NOMO-1 treated with DMSO at 0.1 percent for 48 hours (cell line): Measurements from ENCODE around the gene TTLL8.

Source experiments
- DNase-seq: peaks from one replicate; lab custom pipeline; 2025; ENCODE audit not compliant: unreplicated experiment; lab: John Stamatoyannopoulos, UW

TTLL8 gene

GRCh38 chr22:50083462-50084079 is 25.5 kb upstream of the TTLL8 start:
- no peak for DNase-seq

GRCh38 chr22:50082961-50083461 is 24.9 kb upstream of the TTLL8 start:
- no peak for DNase-seq

GRCh38 chr22:50082197-50082715 is 24.2 kb upstream of the TTLL8 start:
- DNase-seq: no peak

GRCh38 chr22:50081426-50082196 is 23.5 kb upstream of the TTLL8 start:
- no peak for DNase-seq

- DNase-seq: no peak
Measured at GRCh38 chr22:50080077-50080465, 22.0 kb upstream of the TTLL8 start.

GRCh38 chr22:50078761-50079160 is 20.7 kb upstream of the TTLL8 start:
- DNase-seq: no peak

GRCh38 chr22:50078246-50078645 is 20.1 kb upstream of the TTLL8 start:
- no peak for DNase-seq

- DNase-seq: no peak
Measured at GRCh38 chr22:50076646-50077535, 18.8 kb upstream of the TTLL8 start.

GRCh38 chr22:50074551-50075530 is 16.7 kb upstream of the TTLL8 start:
- DNase-seq: no peak

- no peak for DNase-seq
Measured at GRCh38 chr22:50074056-50074455, 16.0 kb upstream of the TTLL8 start.

- no peak for DNase-seq
Measured at GRCh38 chr22:50072714-50073538, 14.8 kb upstream of the TTLL8 start.

- DNase-seq: no peak
Measured at GRCh38 chr22:50072167-50072555, 14.1 kb upstream of the TTLL8 start.

- DNase-seq: no peak
Measured at GRCh38 chr22:50071432-50072166, 13.5 kb upstream of the TTLL8 start.

GRCh38 chr22:50070366-50070765 is 12.3 kb upstream of the TTLL8 start:
- DNase-seq: no peak

GRCh38 chr22:50068096-50068495 is 10.0 kb upstream of the TTLL8 start:
- DNase-seq: no peak

- DNase-seq: no peak
Measured at GRCh38 chr22:50067244-50067643, 9.1 kb upstream of the TTLL8 start.

- DNase-seq: no peak
Measured at GRCh38 chr22:50064453-50064852, 6.4 kb upstream of the TTLL8 start.

GRCh38 chr22:50063589-50064393 is 5.7 kb upstream of the TTLL8 start:
- DNase-seq: no peak
